OCI-LY1 (cell line): ENCODE results near the gene MYOF.

ENCODE experiments used
- CTCF ChIP-seq: fragments of 200-600 bp; sonication (generic), shearing (Covaris generic); IDR thresholded peaks from 2 replicates; pipeline ENCODE4 v1.5.1; 2017; ENCODE audit warnings: mild to moderate bottlenecking, antibody characterized with exemption, low read length, moderate library complexity, mixed read lengths
- EZH2 ChIP-seq: fragments of 200-600 bp; sonication (generic), shearing (Covaris generic); IDR thresholded peaks from 2 replicates; pipeline ENCODE4 v1.8.0; 2017; ENCODE audit warnings: borderline replicate concordance, mixed run types, mild to moderate bottlenecking, antibody characterized with exemption, low read length, moderate library complexity, mixed read lengths

- TF ChIP-seq CTCF (no peak), EZH2 (no peak)
Observed at GRCh38 chr10:93464776-93465388, 17.3 kb downstream of the MYOF start.
